DND-41 (cell line): ENCODE results near the gene AKT1.
"Not testable (repeated sequence)": the region's sequence is repeated elsewhere in the genome, so short reads cannot be mapped to it uniquely, and the experiment has no call there.

ENCODE experiments used
- ATAC-seq: fragments of 200-7000 bp; cut with Tn5 transposase; 3 replicates; pipeline ENCODE4 v1.9.1; 2021; ENCODE audit warnings: low read depth; ENCODE audit not compliant: insufficient read depth
- DNase-seq: peaks from one replicate; pipeline ENCODE4 v3.0.0-alpha.2; 2020
- H2AFZ ChIP-seq: 2 replicates; pipeline ENCODE4 v1.6.0; 2012; ENCODE audit warnings: low read depth, low read length
- H3K27ac ChIP-seq: 2 replicates; pipeline ENCODE4 v1.5.1; 2012; ENCODE audit warnings: low read length, inconsistent platforms
- H3K27me3 ChIP-seq: fragments of 200-600 bp; sonication (generic); 2 replicates; pipeline ENCODE4 v1.6.0; 2012; ENCODE audit warnings: low read length, mild to moderate bottlenecking, inconsistent platforms; ENCODE audit not compliant: insufficient read depth, poor library complexity
- H3K36me3 ChIP-seq: 2 replicates; pipeline ENCODE4 v1.5.1; 2012; ENCODE audit warnings: low read length, inconsistent platforms; ENCODE audit not compliant: insufficient read depth
- H3K4me1 ChIP-seq: 2 replicates; pipeline ENCODE4 v1.5.1; 2012; ENCODE audit warnings: mild to moderate bottlenecking, low read length; ENCODE audit not compliant: insufficient read depth
- H3K4me2 ChIP-seq: 2 replicates; pipeline ENCODE4 v1.6.0; 2012; ENCODE audit warnings: mild to moderate bottlenecking, moderate library complexity, low read length, inconsistent platforms; ENCODE audit not compliant: insufficient read depth
- H3K4me3 ChIP-seq, 2 experiments: fragments of 200-600 bp in 1 of 2; shearing (Covaris generic) in 1 of 2; 2 replicates each; pipeline ENCODE4 v1.5.1; 2012 to 2016; ENCODE audit warnings: inconsistent platforms in 2 of 2, low read length in 2 of 2, mild to moderate bottlenecking in 2 of 2, low read depth in 1 of 2, moderate library complexity in 1 of 2
- H3K79me2 ChIP-seq: 2 replicates; pipeline ENCODE4 v1.6.0; 2012; ENCODE audit warnings: low read length, inconsistent platforms; ENCODE audit not compliant: insufficient read depth
- H3K9ac ChIP-seq: 2 replicates; pipeline ENCODE4 v1.6.0; 2012; ENCODE audit warnings: low read depth, mild to moderate bottlenecking, inconsistent platforms, low read length, moderate library complexity
- H3K9me3 ChIP-seq: 2 replicates; pipeline ENCODE4 v1.5.1; 2012; ENCODE audit warnings: low read length, moderate library complexity, mild to moderate bottlenecking, inconsistent platforms; ENCODE audit not compliant: insufficient read depth, severe bottlenecking
- H4K20me1 ChIP-seq: 2 replicates; pipeline ENCODE4 v1.6.0; 2012; ENCODE audit warnings: low read length; ENCODE audit not compliant: insufficient read depth
- CTCF ChIP-seq: IDR thresholded peaks from 2 replicates; pipeline ENCODE4 v1.5.1; 2012; ENCODE audit warnings: borderline replicate concordance, low read length, moderate library complexity, mild to moderate bottlenecking; ENCODE audit not compliant: poor library complexity, severe bottlenecking; ENCODE audit errors: extremely low read depth
- EZH2 ChIP-seq: IDR thresholded peaks from 3 replicates; pipeline ENCODE4 v1.6.1; 2012; ENCODE audit warnings: borderline replicate concordance, low read depth, mild to moderate bottlenecking, moderate library complexity, low read length, inconsistent platforms; ENCODE audit not compliant: severe bottlenecking

The AKT1 gene

GRCh38 chr14:104843442-104844305 is 48.1 kb upstream of the AKT1 start:
- no peak overlapping the region for H2AFZ ChIP-seq
- no peaks in the 10 kb centered on the region for H4K20me1 ChIP-seq
- no peaks in the 10 kb centered on the region for H3K36me3 ChIP-seq
- H3K27me3 ChIP-seq = peaks cover 6% of the 10 kb centered on the region
- no peak overlapping the region for H3K4me3 ChIP-seq
- DNase-seq (no peak), ATAC-seq (no peak)
- H3K9ac ChIP-seq = no peak overlapping the region
- TF ChIP-seq EZH2 = no peak
- no peak for TF ChIP-seq CTCF
- H3K79me2 ChIP-seq = no peaks in the 10 kb centered on the region
- no peak overlapping the region for H3K27ac ChIP-seq
- no peak overlapping the region for H3K4me2 ChIP-seq
- no peaks in the 10 kb centered on the region for H3K9me3 ChIP-seq
- no peaks in the 10 kb centered on the region for H3K4me1 ChIP-seq

- H3K9me3 ChIP-seq = no peaks in the 10 kb centered on the region
- H3K9ac ChIP-seq = no peak overlapping the region
- H3K4me2 ChIP-seq = no peak overlapping the region
- H3K27ac ChIP-seq = no peak overlapping the region
- no peak overlapping the region for H3K4me3 ChIP-seq
- no peaks in the 10 kb centered on the region for H4K20me1 ChIP-seq
- DNase-seq (no peak), ATAC-seq (no peak)
- H2AFZ ChIP-seq = no peak overlapping the region
- H3K4me1 ChIP-seq = no peaks in the 10 kb centered on the region
- no peaks in the 10 kb centered on the region for H3K36me3 ChIP-seq
- TF ChIP-seq EZH2 (no peak), CTCF (no peak)
- H3K27me3 ChIP-seq = peaks cover 6% of the 10 kb centered on the region
- no peaks in the 10 kb centered on the region for H3K79me2 ChIP-seq
Observed at GRCh38 chr14:104843006-104843405, 47.5 kb upstream of the AKT1 start.

GRCh38 chr14:104841730-104842129 is 46.2 kb upstream of the AKT1 start:
- ATAC-seq (no peak), DNase-seq (no peak)
- TF ChIP-seq EZH2 (no peak), CTCF (no peak)
- no peaks in the 10 kb centered on the region for H4K20me1 ChIP-seq
- H3K36me3 ChIP-seq = no peaks in the 10 kb centered on the region
- peaks cover 5% of the 10 kb centered on the region for H3K27me3 ChIP-seq
- H3K4me2 ChIP-seq = no peak overlapping the region
- no peak overlapping the region for H3K27ac ChIP-seq
- H3K4me1 ChIP-seq = no peaks in the 10 kb centered on the region
- no peak overlapping the region for H3K4me3 ChIP-seq
- no peaks in the 10 kb centered on the region for H3K9me3 ChIP-seq
- H3K79me2 ChIP-seq = no peaks in the 10 kb centered on the region
- no peak overlapping the region for H3K9ac ChIP-seq
- H2AFZ ChIP-seq = no peak overlapping the region

GRCh38 chr14:104836171-104836935 is 40.8 kb upstream of the AKT1 start:
- not testable (repeated sequence) for H3K79me2 ChIP-seq, H3K4me1 ChIP-seq, DNase-seq, H4K20me1 ChIP-seq, H3K9ac ChIP-seq, H3K36me3 ChIP-seq, H3K27ac ChIP-seq, H3K27me3 ChIP-seq, H3K9me3 ChIP-seq, H3K4me2 ChIP-seq, H3K4me3 ChIP-seq, ATAC-seq, H2AFZ ChIP-seq
